ENCODE data around the gene CSRNP3.
"Not testable (repeated sequence)": the region's sequence is repeated elsewhere in the genome, so short reads cannot be mapped to it uniquely, and the experiment has no call there.

The CSRNP3 gene

DNA sequence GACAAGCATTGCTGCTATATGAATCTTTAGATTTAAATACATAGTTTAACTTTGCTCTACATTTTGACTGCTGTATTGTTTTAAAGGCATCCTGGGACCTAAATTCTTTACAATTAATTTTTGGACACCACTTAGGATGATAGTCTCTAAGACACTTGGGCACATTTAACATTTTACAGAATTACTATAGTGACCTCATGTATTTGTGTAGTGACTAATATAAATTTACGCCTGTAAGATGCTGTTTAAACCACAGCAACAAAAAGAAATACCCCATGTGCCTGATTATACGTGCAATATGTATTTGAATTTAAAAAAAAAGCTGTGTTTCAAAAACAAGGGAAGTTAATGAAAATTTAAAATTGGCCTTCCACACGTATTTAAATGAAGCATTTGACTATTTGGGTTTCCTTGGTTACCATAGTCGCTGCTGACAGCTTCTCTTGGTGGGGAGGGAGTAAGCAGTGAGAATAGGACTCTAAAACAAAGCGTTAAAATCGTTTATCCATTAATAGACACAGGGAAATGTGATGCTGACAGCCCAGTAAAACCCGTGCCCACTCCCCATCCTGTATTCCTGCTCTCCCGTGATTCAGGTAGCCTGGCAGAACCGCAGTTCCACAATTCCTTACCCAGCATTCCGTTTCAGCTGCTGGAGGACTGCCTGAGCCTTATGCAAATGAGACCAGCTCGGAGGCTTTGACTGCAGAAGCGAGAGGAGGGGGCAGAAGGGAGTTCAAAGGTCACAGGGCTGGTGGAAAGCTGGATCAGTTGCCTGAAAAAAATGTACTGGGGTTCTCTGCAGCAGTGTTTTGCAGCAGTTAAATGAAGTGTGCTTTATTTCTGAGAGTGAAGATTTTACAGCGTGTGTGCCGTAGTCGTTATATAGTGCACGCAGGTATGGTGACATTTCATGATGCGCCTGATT, 104.3 kb downstream of the CSRNP3 start:
- peak; percentile 79 for DNase-seq

DNA sequence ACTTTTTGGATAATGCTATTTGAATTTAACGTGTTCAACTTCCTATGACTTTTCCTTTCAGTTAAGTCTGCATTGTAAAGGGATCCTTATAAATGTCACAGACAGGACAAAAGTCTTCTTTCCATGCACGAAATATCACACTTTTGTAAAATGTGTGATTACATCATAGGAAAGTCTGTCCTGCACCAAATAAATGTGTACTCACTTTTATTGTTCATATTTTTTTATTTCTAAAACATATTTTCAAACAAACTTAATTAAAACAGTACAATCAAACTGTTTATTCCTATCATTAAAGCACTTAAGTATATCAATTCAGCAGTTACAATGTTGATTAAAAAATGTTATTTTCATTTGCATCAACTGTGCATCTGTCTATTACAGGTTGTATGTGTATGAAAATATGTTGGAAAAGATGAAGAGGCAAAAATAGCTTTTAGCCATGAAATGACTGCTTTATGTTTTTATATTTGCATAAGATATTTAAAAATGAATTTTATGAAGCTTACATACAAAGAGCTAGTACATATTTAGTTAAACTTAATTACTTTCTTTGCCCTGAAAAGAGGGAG, 105.6 kb downstream of the CSRNP3 start:
- in situ Hi-C loops (cut with HindIII; ENCODE audit: low pct_ligation_motif_present, low pct_unique_long_range_greater_than_20kb, low sequenced_read_pairs) = no loop called here
- DNase-seq = no peak

More for the DNA sequence above, 104.3 kb downstream of the CSRNP3 start:
- in situ Hi-C loops (cut with HindIII; ENCODE audit: low pct_ligation_motif_present, low pct_unique_long_range_greater_than_20kb, low sequenced_read_pairs) = no loop called here

DNA sequence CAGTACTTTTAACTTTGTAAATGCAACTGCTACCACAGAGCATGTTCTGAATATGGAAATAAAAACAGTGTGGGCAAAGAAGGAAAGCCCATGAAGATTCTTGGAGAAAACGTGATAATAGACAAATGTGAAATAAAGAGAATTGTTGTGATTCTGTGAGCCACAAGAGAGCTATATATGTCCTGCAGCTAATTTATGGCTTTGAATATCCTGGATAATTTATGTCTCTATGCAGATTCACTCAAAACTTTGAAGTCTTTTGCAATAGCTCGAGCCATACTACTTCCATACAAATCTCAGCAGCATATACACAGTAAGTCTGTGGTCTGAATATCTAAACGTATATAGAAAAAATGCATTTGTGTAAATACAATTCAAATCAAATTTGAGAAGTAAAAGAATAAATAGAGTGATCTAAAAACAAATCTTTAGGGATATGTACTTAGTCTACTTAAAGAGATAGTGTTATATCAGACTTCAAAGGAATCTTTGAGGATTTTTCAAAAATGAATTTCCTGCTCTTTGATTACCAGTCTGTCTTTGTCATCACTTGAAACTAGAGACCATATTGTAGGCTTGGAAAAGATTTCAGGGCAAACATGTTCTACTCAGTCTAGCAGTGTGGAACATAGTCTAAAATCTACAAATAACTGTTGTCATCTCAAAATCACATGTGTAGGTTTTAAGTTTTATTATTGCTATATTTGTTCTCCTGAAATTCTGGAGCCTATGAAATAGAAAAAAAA, 107.1 kb downstream of the CSRNP3 start:
- in situ Hi-C loops (cut with HindIII; ENCODE audit: low pct_ligation_motif_present, low pct_unique_long_range_greater_than_20kb, low sequenced_read_pairs) = no loop called here
- no peak for DNase-seq

DNA sequence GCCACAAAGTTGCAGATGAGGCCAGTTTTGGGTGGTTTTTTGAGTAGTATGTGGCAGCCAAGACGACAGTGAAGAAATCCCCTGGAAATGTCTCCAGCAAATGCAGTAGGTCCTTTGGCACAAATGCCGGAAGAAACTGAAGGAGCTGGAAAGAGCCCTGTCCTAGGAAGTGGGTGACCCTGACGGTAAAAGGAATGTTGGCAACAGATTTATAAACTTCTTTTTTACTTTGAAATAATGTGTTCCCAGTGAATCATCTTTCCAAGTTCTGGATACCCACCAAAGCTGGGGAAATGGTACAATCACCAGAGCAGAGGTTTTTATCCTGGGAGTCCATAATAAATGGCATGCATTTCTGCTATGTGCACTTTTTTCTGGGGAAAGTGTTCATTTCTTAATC, 112.9 kb downstream of the CSRNP3 start:
- in situ Hi-C loops (cut with HindIII; ENCODE audit: low pct_ligation_motif_present, low pct_unique_long_range_greater_than_20kb, low sequenced_read_pairs) = no loop called here
- DNase-seq = no peak

DNA sequence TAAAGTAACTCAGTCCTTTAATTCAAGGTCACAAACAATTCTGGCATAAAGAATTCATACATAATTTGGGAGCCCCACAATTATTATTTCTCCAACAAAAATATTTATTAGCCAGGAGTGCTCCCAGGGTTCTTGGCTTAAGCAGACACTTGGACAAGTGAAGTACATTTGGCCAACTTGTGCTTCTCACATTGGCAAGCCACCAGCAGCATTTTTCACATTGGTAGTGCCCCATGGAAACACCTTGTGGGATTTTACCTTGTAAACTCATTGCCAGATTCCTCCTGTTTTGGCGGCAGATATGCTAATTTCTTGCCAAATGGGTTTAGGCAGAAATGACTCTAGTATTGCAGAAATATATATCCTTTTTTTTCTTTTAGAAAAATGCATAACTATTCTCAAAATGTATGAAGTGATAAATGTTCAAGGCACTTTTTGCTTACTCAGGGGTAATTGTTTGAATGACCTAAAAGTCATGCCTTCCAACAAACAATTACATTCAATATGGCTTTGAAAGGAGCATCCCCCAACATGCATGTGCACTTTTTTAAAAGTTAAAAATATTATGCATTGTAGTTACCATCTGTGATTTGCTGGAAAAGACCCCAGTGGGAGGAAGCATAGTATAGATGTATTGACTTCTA, 113.5 kb downstream of the CSRNP3 start:
- in situ Hi-C loops (cut with HindIII; ENCODE audit: low pct_ligation_motif_present, low pct_unique_long_range_greater_than_20kb, low sequenced_read_pairs) = no loop called here

DNA sequence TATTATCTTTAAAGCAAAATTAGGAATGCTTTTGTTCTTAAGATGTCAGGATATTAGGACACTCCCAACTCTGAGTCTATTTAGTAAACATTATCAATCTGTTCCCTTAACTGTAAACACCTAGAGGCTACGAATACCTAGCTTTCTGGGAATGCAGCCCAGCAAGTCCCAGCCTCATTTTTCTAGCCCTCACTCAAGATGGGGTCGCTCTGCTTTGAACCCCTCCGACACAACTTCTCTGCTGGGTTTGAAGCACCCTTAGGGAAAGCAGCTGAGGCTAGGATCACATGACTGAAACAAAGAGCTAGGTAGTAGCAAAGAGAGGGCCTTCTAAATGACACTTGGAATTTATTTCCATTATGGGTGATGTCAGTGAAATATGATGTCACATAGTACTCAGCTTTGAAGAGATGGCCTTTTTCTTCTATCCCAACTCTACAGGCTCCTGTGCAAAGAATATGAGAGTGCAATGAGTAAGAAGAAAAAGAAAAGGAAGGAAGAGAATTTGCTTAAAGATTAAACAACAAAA, 114.7 kb downstream of the CSRNP3 start:
- in situ Hi-C loops (cut with HindIII; ENCODE audit: low pct_ligation_motif_present, low pct_unique_long_range_greater_than_20kb, low sequenced_read_pairs) = no loop called here

More for the DNA sequence above, 113.5 kb downstream of the CSRNP3 start:
- no peak for DNase-seq

DNA sequence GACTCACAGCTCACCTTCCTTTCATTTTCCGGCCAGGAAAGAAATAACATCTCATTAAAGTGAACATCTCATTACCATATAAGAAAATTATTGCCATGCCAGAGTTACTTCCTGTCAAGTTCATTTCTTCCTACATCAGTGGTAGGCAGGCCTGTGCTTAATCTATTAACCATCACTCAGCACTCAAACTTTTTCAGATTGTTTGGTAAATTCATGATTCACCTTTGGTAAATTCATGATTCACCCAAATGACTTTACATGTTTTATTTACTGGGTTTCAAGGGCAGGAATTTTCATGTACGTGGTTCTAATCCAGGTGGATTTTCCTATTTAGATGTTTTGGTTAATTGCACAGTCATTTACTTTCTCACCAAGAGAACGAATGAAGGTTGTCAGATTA, 116.5 kb downstream of the CSRNP3 start:
- in situ Hi-C loops (cut with HindIII; ENCODE audit: low pct_ligation_motif_present, low pct_unique_long_range_greater_than_20kb, low sequenced_read_pairs) = no loop called here
- DNase-seq = no peak

More for the DNA sequence above, 114.7 kb downstream of the CSRNP3 start:
- no peak for DNase-seq

DNA sequence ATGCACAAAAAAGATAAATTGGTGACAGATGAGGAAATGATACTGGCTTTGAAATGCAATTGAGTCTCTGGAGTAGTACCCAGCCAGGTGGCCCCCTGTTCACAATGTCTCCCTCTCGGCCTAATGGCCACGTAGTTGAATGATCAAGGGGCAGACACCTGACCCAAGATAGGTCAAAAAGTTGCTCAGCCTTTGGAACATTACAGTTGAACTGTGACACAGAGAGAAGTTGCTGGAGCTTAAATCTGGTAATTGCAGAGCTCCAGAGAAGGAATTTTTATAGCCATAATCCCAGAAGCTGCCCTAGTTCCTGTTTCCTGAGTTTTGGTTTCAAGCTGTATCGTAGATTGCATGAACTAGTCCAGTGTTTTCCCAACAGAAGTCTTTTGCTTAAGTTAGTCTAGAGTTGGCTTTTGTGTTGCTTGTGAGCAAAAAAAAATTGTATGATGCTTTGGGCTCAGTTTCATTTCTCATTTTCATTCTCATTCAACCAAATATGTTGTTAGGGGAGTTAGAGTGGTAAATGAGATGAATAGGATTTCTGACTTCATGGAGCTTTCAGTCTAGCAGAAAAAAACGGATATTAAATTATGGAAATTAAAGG, 117.9 kb downstream of the CSRNP3 start:
- in situ Hi-C loops (cut with HindIII; ENCODE audit: low pct_ligation_motif_present, low pct_unique_long_range_greater_than_20kb, low sequenced_read_pairs) = no loop called here
- no peak for DNase-seq

DNA sequence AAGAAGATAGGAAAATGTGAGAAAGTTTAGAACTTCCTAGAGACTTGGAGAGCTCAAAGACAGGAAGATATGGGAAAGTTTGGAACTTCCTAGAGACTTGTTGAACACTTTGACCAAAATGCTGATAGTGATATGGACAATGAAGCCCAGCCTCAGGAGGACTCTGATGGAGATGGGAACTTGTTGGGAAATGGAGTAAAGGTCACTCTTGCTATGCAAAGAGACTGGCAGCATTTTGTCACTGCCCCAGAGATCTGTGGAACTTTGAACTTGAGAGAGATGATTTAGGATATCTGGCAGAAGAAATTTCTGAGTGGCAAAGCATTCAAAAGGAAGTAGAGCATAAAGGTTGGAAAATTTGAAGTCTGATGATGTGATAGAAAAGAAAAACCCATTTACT, 121.5 kb downstream of the CSRNP3 start:
- DNase-seq; in situ Hi-C loops (cut with HindIII; ENCODE audit: low pct_ligation_motif_present, low pct_unique_long_range_greater_than_20kb, low sequenced_read_pairs): not testable (repeated sequence)

DNA sequence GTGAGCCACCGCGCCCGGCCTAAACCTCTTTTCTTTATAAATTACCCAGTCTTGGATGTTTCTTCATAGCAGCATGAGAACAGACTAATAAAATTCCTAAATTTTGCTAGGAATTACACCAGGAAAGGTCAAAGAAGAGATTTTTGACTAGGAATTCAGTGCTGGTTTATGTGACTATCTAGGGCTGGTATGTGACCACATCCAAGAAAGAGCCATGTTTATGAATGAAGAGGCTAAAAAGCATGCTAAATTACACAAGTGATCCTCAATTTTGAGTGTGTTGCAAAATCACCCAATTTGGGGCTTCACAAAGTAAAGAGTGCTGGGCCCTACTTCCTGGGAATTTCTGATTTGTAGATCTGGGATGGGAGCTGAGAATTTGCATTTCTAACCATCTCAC, 123.6 kb downstream of the CSRNP3 start:
- in situ Hi-C loops (cut with HindIII; ENCODE audit: low pct_ligation_motif_present, low pct_unique_long_range_greater_than_20kb, low sequenced_read_pairs) = no loop called here
- no peak for DNase-seq

DNA sequence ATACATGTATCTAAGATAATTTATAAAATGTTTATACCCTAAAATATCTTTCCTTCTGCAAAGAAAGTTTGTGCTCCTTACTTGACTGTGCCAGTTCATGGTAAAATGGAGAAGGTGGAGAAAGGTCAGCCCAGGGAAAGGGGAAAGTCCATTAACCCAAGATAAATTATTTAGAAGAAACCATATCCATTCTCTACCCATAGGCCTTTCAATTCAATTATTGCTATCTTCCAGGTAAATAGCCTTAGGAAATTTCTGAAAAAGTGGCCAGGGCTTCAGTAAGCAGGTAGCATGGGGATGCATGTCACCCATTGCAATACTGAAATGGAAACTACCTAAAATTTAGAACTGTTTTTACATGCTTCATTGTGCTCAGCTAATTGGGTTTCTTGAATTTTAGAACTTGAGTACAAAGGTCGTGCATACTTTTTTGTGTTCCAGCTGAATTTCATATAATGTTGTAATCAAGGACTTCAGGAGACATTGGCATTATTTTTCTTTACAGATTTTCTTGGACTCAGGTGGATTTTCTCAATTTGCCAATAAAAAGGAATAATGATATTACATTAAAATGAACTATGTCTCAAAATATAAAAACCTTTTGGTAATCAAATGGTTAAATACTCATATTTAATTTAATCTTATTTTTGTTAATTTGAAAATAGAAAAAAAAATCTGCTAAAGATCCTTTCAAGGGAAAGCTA, 124.9 kb downstream of the CSRNP3 start:
- in situ Hi-C loops (cut with HindIII; ENCODE audit: low pct_ligation_motif_present, low pct_unique_long_range_greater_than_20kb, low sequenced_read_pairs) = no loop called here
- no peak for DNase-seq

DNA sequence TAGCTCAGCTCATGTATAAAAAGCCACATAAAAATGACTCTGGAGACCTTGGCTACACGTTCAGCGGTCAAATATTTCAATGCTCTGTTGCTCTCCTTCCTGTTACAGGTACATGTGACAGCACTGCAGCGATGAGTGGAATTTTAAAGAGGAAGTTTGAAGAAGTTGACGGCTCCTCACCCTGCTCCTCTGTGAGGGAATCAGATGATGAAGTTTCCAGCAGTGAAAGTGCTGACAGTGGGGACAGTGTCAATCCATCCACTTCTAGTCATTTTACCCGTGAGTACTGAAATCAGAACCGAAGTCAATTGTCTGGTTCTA, 125.4 kb downstream of the CSRNP3 start:
- in situ Hi-C loops (cut with HindIII; ENCODE audit: low pct_ligation_motif_present, low pct_unique_long_range_greater_than_20kb, low sequenced_read_pairs) = no loop called here
- DNase-seq = peak; percentile 37

DNA sequence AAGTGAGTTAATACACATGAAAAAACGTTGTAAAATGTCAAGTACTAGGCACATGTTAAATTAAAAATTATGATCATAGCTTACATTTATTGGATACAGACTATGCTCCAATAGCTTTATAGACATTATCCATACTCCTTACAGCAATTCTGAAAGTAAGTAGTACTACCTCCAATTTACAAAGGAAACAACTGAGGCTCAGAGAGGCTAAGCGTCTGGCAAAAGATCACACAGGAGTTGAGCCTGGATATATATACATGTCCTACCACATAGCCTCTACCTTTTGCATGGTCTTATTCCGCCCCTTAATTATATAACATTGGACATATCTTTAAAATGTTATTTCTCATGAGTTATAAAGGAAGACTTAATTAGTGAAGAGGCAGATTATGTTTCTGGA, 127.3 kb downstream of the CSRNP3 start:
- DNase-seq = no peak
- in situ Hi-C loops (cut with HindIII; ENCODE audit: low pct_ligation_motif_present, low pct_unique_long_range_greater_than_20kb, low sequenced_read_pairs) = no loop called here

DNA sequence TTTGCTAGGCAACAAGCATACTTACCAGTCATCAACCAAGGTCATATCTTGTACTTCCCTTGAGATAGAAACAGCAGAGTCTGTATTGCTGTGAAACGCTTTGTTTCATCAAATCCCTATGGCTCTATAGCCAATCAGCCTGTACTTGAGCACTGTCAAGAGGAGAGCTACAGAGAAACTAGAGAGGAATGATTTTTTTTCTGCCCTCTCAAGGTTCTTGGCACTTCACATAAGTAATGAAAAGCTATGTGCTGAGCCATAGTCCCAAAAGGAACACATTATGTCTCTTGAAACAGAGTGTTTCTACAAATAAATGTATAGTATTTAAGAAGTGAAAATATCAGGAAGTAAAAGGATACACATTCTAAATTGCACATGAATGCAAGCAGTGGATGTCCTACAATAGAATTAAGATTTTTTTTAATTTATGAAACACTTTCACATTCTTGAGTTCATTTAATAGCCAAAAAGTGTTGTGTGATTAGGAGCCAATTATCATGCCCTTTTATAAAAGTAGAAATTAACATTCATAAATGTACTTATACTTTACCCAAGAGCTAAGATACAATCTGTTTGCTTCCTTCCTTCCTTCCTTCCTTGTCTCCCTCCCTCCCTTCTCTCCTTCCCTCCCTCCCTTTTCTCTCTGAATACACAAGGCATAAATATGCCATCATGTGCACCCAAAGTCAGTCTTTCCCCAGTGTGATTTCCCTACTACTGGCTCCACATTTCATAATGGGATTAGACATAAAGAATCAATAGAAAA, 131.8 kb downstream of the CSRNP3 start:
- no peak for DNase-seq
- in situ Hi-C loops (cut with HindIII; ENCODE audit: low pct_ligation_motif_present, low pct_unique_long_range_greater_than_20kb, low sequenced_read_pairs) = no loop called here

DNA sequence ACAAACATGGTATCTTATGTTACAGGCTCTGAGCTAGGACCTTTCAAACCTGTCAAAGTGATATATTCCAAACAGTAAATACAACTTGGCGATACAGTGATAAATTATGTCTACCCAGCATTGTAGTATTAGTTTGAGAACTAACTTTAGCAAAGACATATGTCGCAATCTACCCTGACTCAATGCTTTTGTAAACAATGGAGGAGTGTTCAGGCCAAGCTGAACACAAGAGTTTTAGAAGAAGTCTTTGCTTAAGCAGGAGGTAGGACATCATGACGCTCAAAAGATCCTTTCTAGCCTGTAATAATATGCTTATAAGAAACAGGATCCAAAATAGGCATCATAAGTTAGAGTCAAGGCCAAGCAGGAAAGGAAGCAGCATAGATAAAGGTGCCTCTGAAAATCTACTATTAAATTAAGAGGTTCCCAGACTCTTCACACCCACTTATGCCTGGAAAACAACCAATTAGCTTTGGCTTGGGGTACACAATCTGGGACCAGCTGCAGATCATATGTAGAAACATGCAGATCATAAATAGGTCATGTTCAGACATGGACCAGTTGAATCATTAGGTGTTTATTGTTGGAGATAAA, 132.5 kb downstream of the CSRNP3 start:
- DNase-seq = no peak
- in situ Hi-C loops (cut with HindIII; ENCODE audit: low pct_ligation_motif_present, low pct_unique_long_range_greater_than_20kb, low sequenced_read_pairs) = no loop called here

DNA sequence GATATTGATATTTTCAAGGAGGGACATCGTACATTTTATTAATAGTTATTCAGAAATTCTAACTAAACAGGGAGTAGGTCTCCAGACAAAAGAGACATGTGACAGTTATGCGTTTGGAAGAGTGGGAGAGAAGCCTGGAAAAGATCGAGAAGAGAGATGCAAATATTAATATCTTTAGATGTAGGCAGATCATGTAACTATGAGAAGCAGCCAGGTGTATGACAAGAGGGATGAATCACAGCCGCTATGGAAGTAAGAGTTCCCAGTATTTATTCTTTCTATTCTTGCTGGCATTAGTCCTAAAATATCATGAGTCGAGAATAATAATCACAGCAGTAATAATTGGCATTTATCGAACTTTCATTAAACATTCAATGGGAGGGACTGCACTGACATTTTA, 140.2 kb downstream of the CSRNP3 start:
- in situ Hi-C loops (cut with HindIII; ENCODE audit: low pct_ligation_motif_present, low pct_unique_long_range_greater_than_20kb, low sequenced_read_pairs) = no loop called here
- no peak for DNase-seq

DNA sequence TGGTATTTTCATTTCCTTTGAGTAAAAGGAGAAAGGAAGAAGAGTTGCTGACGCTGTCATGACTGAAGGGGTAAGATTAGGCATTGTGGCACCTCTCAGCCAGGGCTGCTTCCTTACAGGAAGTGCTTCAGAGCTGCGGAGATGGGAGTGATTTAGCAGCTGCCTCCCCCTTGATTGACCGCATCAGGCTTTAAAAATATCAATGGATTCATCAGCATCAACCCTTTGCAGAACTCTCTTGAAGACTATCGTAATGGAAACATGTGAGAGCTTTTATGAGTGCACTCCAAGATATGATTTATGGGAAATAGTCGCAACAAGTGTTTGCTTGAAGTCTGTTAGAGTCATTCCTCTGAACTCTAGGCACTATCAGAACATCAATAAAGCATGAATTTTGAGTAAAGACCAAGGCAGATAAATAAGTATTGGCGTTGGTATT, 141.1 kb downstream of the CSRNP3 start:
- in situ Hi-C loops (cut with HindIII; ENCODE audit: low pct_ligation_motif_present, low pct_unique_long_range_greater_than_20kb, low sequenced_read_pairs) = no loop called here
- no peak for DNase-seq
